ENCODE measurements around the gene COBL.

Gene COBL

DNA sequence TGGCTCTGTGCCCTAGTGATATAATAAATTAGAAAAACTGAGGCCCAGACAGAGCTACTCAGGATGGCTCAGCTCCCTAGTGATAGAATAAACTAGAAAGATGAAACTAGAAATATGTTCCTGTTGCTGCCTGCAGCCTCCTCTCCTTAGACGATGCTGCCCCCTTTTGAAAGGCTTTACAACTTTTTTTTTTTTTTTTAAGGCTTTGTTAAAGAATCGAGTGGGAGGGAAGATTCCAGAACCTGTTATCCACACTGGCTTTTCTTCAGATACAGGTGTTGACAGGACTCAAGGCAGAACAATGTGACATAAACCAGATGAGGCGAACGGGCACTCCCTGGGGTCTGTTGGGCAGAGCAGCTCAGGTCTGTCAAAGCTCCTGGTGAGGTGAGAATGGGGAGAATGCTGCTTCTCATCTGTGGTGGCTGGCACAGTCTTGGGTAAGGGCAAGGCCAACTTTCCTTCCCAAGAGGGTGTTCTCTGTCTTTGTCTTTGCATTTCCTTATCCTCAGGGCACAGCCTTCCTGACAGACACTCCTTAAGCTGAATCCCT lies 175.1 kb downstream of the COBL start:
- peak; percentile 23 for DNase-seq (ENCODE audit: low read depth)

DNA sequence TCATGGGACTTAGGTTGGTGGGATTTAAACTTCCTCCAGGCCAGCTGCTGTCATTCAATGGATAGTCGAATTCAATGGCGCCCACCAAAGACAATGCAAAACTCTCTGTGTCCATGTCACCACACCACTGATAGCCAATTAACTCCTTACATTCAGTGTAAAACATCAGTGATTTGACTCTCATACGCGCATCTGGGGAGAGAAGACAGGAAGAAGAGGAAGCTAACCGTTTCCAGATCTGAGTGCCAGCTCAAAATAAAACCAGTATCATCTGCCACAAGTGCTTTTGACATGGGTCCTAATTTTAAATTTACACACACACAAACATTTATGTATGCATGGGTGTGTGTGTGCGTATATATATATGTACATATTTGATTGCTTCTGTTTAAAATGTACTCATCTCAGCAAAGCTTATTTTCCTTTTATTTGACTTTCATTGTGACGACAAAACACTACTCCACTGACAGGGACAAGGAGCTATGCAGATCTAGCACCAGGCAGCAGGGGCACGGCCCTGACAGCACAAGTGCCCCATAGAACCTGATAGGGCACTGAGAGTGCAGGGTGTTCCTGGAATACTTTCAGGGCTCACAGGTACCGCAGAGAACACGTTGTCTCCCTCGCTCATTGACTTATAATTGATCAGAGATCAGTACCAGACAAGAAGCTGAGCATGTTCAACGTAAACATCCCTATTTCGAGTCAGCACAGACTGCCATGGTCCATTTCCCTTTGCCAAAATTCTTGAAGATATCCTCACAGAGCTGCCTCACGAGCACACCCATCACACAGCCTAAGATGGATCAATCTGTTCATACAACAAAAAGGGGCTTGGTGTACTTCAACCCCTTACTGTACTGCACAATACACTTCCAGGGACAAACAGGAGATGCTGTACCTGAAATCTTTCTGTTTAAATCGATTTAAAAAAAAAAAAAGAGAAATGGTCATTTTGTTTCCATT lies 176.1 kb downstream of the COBL start:
- no peak for DNase-seq (ENCODE audit: low read depth)

DNA sequence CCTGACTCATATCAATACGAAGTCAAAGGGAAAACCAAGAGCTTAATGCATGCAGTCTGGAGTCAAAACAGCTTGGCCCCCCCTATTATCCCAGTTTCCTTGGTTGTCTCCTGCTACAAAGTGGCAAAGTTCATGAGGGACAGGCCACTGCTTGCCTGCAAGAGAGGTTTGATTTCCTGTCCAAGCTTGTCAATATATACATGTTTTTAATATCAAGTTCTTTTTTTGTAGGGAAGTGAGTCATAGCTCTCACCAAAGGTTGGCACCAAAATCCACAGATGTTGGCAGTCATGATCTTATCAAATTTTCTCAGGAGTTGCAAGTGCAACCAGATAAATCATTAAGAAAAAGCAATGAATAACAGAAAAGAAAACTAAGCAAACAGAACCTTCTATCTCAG lies 176.8 kb downstream of the COBL start:
- no peak for DNase-seq (ENCODE audit: low read depth)

DNA sequence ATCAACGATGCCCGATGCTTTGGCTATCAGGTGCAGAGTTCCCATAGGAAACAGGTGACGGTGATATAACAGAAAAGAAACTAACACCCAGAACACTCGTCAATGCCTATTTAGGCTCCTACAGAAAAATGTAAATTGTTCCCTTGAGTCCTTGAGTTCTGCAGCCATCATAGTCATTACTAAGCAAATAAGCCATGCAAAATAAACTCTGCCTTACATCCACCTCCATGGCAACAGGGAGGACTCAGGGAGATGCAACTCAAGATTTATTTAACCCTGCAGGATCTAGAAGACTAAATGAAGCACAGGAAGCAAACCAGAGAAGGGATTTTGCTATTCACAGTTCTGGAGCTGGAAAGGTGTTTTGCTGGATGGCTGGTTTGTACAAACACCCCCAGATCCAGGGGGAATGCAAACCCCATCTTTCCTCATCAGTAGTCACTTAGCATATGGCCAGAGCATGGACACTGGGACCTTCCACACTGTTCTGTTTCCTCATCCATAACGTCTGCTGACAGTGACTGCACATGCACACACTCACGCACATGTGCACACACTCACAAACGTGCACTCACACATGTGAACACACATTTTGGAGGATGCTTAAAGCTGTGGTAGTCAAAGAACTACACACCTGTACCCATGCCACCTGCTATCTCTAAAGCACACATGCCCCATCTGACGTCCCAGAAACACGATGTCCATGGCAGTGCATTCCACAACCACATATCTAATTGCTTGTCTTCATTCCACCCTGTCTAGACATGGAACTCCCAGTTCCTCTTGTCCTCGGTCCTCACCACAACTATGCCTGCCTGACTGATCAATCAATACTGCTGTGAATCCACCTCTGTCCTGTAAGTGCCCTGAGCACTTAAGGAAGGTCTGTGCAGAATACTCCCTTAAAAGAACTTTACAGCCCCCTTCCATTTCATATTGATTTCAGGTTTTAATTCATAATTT lies 178.2 kb downstream of the COBL start:
- no peak for DNase-seq (ENCODE audit: low read depth)

DNA sequence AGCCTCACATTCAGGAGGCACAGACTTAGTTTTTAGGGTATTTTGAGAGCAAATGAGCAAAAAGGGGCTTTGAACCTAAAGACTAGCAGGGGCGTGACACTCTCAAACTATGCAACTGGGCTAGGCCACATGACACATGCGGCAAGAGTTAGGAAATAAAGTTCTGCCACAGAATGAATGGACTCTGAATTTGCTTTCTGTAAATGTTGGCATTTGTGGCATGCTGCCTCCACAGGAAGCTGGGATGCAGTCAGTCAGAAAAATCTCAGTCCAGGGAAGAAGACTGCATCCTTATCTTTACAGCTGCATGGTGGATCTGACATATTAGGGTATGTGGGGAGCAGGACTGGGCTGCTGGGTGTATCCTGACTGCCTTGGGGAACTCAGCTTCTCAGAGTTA lies 181.0 kb downstream of the COBL start:
- DNase-seq (ENCODE audit: low read depth), result no peak

DNA sequence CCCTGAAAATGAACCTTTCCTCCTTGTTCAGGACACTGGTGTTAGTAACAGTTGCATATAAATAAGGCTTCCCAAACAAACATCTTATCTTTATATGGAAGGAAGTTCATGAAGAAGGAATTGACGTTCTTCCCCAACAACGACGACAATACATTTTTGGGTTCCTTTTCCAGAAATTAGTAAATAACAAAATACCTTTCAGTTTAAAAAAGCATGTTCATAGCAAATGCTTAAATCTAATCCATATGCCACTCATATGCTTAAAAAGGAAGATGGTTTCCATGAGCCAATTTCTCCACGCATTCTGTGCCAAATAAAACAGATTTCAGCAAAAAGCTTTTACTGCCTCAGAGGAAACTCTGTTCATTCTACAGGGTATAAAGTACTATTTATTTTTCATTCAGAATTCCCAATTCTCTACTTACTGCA lies 182.6 kb downstream of the COBL start:
- DNase-seq (ENCODE audit: low read depth), result no peak

DNA sequence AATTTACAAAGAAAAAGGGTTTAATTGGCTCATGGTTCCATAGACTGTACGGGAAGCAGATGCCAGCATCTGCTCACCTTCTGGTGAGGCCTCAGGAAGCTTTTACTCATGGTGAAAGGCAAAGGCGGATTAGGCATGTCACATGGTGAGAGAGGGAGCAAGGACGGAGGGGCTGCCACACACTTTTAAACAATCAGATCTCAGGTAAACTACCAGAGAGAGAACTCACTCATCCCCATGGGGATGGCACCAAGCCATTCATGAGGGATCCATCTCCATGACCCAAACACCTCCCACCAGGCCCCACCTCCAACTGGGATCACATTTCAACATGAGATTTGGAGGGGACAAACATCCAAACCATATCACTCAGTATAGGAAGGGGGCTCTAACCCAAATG lies 183.9 kb downstream of the COBL start:
- DNase-seq (ENCODE audit: low read depth), result no peak

DNA sequence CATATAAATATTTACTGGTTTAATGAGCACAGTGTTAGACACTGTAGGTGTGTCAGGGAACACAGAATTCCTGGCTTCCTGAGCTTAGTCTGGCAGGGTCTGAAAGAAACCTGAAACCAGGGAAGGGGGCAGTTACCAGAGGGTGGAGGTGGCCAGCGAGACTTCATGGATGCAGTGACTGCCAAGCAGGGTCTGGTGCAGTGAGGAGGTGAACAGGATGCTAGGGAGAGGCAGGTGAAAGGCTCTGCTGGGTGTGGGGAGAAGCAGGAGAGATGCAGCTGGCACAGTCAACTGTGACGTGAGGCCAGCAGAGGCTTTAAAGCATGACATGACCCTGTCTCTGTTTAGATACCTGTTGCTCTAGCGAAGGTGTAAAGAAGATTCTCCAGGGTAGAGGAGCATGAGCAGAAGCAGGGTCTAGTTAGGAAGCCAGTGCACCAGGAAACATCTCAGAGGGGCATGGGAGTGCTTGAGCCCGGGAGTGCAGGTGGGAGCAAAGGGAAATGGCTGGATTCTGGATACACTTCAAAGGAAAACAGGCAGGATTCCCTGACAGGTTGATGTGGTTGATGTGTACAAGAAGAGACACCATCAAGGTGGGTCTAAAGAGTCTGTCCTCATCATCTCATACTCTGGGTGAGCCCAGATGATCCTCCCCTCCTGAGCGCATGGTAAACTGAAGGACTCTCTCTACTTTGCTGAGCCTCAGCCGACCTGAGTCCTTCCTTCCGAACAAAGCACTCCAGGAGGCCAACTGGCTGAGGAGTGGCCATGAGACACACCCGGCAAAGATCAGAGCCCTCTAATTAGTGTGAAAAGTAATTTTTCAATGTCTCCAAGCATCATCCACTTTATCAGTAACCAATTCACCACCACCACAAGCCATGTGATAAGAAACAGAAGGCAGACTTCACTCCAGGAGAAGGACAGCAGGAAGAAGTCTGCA lies 186.8 kb downstream of the COBL start:
- DNase-seq (ENCODE audit: low read depth), result no peak

DNA sequence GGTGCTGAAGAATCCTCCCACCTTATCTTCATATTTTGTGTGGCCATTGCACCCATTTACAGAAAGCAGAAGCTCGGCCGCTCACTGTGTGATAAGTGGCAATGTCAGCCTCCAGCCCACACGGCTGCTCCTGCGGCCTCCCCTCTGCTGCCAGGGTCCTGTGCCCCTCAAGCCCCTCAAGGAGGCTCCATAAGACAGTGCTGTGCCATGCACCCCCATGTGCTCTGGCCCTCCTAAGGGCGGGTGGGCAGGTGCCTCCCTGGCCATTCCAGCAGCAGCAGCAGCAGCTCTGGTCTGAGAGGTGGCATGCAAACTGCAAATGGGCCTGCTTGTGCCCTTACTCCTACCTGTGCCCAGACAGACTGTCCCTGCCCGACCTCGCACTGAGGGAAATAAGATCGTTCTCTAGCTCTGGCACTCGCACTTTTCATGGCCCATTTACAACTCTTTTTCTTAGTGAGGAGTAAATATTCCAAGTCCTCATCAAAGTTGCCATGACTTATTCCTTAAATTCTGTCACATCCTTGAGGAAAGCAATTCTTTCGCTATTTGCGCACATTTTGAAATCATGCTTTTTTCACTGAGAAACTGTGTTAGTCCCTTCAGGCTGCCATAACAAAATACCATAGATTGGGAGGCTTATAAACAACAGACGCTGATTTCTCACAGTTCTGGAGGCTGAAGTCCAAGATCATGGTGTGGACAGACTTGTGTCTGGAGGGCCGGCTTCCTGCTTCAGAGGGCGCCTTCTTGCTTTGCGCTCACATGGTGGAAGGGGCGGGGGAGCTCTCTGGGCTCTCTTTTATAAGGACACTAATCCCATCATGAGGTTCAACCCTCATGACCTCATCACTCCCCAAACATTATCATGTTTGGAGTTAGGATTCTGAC lies 187.8 kb downstream of the COBL start:
- no peak for DNase-seq (ENCODE audit: low read depth)

DNA sequence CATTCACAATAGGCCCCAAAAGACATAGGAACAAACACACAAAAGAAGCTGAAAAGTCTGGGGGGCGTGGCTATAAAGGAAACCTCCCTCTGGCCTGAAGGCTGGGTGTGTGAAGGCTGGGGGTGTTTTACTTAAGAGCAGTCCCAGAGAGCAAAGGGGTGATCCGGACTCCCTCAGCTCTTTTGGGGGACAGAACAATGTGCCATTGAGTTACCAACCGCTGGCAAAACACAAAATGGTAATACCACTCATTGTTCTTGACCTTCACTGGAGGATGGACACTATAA lies 189.0 kb downstream of the COBL start:
- no peak for DNase-seq (ENCODE audit: low read depth)

DNA sequence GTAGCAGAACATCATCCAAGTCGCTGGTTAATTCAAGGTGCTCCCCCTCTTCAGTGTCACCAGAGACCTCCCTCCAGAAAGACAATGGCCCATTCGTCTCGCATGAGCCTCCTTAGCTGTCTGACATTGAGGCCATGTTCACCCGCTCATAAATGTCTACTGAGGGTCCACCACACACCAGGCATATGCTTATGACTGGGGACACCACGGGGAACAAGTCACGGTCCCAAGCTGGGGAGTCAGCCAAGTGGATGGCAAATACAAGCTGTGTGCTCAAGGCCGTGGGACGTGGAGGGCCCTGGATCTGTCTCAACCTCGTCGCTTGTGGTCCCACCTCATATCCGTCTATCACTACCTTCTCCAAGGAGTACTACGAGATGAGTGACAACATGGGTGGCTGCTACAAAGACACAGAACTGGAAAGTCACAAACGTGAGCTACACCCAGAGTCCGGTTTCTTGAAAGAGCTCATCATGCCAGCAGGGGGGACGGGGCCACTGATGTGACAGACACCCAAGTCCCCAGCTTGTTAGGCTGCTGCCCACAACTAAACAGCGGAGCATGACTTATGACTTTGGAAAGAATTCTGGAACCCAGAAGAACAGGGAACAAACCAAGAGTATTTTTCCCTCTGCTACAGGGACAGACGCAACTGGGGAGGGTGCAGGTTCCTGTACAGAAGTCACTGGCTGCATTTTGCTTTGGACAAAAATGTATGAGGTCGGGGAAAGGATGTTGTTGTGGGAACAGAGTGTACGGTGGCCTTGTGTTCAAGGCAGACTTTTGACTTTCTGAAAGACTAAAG lies 189.6 kb downstream of the COBL start:
- DNase-seq (ENCODE audit: low read depth), result no peak

DNA sequence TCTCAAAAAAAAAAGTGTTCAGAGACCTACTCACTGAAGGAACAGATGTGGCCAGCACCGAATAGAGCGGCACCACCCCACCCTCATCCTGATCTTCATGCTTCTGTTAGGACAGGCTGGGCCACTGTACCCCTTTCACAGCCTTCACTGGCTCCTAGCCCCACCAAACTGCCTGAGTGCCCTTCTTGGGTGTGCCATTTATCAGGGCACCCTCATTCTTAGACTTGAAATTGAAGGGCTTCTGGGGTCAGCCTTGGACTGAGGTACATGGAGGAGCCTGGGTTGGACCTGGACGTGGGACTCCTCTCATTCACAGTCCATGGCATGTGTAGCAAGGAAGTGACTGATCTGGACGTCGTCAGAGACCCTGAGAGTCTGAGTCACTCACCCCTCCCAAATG lies 190.3 kb downstream of the COBL start:
- DNase-seq (ENCODE audit: low read depth), result no peak

DNA sequence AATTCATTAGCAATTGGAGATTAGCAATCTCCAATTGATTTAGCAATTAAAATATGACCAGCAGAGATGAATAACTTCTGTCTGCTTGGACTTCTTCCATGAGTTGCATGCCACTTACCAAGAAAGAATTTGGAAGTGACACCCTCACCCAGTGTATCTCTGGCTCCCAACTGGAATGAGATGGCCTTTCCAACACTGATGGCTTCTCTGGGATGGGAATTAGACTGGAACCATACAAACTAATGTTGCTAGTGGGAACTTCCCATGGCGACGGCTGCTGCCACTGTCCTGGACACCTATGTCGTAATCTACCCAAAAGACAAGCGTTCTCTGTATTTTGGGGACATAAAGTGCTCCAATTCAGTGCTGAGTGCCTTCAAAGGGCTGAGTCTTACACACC lies 192.3 kb downstream of the COBL start:
- DNase-seq (ENCODE audit: low read depth), result no peak

DNA sequence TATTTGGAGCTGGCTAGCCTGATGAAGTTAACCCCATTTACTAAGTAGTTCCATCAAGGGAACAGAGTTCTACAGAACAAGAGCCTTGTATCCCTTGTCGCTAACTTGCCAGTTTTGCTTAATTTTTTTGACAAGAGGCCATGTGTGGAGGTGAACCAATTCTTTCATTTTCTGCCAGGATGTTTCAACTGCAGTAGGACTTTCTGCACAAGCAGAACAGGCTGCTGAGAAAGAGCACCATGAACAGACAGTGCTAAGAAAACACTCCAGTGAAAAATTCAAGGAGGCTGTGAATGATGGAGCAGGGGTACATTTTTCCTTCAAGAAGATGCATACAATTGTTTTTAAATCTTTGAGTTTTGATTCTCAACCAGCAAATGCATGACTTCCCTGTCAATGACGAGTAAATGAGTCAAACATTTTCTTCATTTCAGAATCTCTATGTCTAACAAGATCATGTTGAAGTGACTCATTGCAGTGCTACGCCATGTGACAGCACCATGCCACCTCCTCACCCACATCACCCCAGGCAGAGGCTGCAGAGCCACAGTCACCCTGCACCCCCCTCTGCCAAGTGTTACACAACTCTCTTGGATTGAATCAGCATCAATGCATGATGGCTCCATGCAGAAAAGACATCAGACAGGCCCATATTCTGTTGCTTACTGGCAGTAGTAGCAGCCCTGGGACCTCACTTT lies 193.1 kb downstream of the COBL start:
- peak; percentile 44 for DNase-seq (ENCODE audit: low read depth)

DNA sequence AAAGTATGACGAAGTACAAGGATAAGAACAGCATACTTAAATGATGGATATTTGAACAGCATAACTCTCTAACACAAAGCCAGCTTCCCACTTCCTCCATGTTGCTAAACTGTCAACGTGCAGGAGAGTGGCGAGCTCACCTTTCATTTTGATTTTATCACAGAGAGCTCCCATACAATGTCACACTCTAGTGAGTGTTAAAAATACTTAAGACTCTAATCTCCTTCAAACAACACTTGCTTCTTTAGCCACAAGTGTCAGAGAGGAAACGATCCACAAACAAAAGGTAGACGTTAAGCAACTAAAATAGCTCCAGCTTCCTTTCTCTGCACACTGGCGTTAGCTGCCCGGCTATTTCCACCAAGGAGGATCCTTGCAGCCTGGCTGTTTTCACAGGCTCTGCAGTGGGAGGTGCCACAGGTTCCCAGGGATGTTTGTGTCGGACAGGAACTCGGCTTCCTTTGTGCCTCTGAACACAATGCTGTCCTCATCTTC lies 194.6 kb downstream of the COBL start:
- no peak for DNase-seq (ENCODE audit: low read depth)

DNA sequence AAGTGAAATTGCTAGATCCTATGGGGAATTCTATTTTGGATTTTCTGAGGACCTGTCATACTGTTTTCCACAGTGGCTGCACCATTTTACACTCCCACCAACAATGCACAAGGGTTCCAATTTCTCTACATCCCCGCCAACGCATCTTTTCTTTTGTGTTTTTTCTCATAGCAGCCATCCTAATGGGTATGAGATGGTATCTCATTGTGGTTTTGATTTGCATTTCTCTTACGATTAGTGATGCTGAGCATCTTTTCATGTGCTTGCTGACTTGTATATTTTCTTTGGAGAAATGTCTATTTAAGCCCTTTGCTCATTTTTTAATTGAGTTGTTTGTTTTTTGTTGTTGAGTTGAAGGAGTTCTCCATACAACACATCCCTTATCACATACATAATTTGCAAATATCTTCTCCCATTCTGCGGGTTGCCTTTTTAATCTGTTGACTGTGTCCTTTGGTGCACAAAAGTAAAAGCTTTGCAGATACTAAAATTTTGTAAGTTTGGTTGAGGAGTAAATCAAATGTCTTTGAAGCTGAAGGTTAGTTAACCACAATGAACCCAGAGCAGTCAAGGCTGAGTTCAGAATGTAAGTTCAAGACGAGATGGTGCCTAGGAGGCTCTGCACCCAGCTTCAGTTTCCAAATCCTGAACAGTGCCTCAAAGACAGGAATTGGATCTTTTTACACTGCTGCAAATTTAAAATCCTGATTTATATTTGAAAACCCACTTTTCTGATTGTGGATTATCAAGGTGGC lies 195.4 kb downstream of the COBL start:
- no peak for DNase-seq (ENCODE audit: low read depth)

DNA sequence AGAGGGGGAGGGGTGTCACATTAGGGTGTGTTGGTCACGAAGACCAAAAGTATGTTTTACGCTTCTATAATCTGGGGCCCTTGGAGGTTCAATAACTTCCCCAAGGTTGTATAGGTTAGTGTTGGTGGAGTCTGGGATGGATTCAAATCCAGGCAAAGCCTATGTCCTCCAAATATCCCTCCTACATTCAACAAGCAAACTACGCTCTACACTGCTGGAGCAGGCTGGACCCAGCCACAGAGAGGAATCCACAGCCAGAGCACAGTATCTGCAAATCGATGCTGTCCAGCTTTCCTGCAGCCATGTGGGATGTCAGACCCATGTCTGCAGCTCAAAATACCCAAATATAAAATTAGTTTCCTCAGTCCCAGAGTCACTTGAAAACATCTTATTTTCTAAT lies 198.0 kb downstream of the COBL start:
- DNase-seq (ENCODE audit: low read depth), result no peak

DNA sequence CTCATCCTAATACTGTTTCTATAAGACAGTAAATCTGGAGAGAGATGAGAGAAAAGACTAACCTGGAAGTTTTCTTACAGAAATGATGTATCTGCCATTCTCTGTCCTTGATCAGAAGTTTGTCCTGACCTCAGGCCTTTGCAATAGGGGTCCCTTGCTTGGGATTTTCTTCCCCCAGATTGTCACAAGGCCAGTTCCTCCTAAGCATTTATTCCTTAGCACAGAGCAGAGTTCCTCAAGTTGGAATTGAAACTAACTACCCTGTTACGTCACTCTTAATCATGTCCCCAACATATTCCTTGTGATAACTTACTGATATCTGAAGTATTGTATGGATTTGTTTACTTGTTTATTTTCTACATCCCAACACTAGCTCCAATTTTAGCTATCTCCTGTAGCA lies 202.1 kb downstream of the COBL start:
- DNase-seq (ENCODE audit: low read depth), result no peak

All from amniotic epithelial cell (primary cell).